ENCODE results near the gene SIPA1.

DNA sequence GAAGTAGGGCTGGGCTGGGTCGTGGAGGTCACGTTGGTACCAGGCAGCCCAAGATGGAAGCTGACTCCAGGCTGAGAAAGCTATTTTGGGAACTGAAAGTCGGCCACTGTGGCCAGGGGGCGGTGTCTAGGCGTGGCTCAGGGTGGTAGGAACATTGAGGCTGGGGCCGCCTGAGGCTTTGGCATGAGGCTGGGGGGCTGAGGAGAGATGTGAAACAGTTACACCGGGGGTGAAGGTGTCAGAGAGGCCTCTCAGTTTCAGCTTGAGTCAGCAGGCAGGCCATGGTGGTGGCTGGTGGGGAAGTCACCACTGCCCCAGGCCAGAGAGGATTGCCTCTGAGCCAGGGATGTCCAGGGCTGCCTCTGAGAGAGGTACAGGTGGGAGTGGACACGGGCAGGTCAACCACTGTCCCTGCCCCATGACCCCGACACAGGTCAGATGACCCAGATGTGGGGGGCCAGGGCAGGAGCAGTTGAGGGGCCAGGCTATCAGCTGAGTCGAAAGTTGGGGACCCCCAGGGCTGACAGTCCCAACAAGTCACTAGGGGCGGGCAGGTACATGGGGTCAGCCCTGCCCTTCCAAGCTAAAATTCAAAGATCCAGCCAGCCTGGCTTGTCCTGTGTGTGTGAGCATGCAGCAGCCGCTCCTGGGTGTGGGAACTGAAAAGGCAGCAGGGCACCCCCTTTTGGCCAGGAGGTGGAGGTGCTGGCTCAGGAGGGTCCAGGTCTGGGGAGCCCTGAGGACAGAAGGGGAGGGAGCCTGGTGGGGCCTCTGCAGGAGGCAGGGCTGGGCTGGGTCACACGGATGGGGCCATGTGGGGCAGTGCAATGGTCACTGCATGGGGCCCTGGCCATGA is 49.5 kb upstream of the SIPA1 start:
- TF ChIP-seq, protein P1, sequence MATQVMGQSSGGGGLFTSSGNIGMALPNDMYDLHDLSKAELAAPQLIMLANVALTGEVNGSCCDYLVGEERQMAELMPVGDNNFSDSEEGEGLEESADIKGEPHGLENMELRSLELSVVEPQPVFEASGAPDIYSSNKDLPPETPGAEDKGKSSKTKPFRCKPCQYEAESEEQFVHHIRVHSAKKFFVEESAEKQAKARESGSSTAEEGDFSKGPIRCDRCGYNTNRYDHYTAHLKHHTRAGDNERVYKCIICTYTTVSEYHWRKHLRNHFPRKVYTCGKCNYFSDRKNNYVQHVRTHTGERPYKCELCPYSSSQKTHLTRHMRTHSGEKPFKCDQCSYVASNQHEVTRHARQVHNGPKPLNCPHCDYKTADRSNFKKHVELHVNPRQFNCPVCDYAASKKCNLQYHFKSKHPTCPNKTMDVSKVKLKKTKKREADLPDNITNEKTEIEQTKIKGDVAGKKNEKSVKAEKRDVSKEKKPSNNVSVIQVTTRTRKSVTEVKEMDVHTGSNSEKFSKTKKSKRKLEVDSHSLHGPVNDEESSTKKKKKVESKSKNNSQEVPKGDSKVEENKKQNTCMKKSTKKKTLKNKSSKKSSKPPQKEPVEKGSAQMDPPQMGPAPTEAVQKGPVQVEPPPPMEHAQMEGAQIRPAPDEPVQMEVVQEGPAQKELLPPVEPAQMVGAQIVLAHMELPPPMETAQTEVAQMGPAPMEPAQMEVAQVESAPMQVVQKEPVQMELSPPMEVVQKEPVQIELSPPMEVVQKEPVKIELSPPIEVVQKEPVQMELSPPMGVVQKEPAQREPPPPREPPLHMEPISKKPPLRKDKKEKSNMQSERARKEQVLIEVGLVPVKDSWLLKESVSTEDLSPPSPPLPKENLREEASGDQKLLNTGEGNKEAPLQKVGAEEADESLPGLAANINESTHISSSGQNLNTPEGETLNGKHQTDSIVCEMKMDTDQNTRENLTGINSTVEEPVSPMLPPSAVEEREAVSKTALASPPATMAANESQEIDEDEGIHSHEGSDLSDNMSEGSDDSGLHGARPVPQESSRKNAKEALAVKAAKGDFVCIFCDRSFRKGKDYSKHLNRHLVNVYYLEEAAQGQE (IDR thresholded peaks at IDR 0.05) = no peak
- TF ChIP-seq, protein P2, sequence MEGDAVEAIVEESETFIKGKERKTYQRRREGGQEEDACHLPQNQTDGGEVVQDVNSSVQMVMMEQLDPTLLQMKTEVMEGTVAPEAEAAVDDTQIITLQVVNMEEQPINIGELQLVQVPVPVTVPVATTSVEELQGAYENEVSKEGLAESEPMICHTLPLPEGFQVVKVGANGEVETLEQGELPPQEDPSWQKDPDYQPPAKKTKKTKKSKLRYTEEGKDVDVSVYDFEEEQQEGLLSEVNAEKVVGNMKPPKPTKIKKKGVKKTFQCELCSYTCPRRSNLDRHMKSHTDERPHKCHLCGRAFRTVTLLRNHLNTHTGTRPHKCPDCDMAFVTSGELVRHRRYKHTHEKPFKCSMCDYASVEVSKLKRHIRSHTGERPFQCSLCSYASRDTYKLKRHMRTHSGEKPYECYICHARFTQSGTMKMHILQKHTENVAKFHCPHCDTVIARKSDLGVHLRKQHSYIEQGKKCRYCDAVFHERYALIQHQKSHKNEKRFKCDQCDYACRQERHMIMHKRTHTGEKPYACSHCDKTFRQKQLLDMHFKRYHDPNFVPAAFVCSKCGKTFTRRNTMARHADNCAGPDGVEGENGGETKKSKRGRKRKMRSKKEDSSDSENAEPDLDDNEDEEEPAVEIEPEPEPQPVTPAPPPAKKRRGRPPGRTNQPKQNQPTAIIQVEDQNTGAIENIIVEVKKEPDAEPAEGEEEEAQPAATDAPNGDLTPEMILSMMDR (IDR thresholded peaks at IDR 0.05; ENCODE audit: low read depth, low read length, missing input control) = peak; percentile 55
- no peak for TF ChIP-seq GABPA (IDR thresholded peaks at IDR 0.05 in 1 of 2, conservative IDR thresholded peaks at IDR 0.05 in 1 of 2)
- no peak for TF ChIP-seq RXRA (IDR thresholded peaks at IDR 0.05)
- TF ChIP-seq SP1 (IDR thresholded peaks at IDR 0.05) = no peak
- TF ChIP-seq, protein P3, sequence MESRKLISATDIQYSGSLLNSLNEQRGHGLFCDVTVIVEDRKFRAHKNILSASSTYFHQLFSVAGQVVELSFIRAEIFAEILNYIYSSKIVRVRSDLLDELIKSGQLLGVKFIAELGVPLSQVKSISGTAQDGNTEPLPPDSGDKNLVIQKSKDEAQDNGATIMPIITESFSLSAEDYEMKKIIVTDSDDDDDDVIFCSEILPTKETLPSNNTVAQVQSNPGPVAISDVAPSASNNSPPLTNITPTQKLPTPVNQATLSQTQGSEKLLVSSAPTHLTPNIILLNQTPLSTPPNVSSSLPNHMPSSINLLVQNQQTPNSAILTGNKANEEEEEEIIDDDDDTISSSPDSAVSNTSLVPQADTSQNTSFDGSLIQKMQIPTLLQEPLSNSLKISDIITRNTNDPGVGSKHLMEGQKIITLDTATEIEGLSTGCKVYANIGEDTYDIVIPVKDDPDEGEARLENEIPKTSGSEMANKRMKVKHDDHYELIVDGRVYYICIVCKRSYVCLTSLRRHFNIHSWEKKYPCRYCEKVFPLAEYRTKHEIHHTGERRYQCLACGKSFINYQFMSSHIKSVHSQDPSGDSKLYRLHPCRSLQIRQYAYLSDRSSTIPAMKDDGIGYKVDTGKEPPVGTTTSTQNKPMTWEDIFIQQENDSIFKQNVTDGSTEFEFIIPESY (IDR thresholded peaks at IDR 0.05) = no peak
- no peak for TF ChIP-seq YY1 (IDR thresholded peaks at IDR 0.05)
- TF ChIP-seq EGR1 (IDR thresholded peaks at IDR 0.05; ENCODE audit: low read depth in 2 of 2) = no peak

Measured in liver (tissue), 3 donors.